CD4-positive, alpha-beta T cell treated with Interleukin-15 for 4 hours (primary cell): ENCODE results near the gene RAP1GAP2.
"Not testable (repeated sequence)": the region's sequence is repeated elsewhere in the genome, so short reads cannot be mapped to it uniquely, and the experiment has no call there.

Experiments
- DNase-seq: peaks from one replicate; pipeline ENCODE4 v3.0.0-alpha.2; 2020; ENCODE audit warnings: low spot score

Gene RAP1GAP2

GRCh38 chr17:2796164-2797125 lies at the start of gene RAP1GAP2:
Gene RAP1GAP2, plus strand, starts transcription at chr17:2796438. Its CDS starts 90 bp downstream, at chr17:2796528.
- peak; percentile 78 for DNase-seq

DNA sequence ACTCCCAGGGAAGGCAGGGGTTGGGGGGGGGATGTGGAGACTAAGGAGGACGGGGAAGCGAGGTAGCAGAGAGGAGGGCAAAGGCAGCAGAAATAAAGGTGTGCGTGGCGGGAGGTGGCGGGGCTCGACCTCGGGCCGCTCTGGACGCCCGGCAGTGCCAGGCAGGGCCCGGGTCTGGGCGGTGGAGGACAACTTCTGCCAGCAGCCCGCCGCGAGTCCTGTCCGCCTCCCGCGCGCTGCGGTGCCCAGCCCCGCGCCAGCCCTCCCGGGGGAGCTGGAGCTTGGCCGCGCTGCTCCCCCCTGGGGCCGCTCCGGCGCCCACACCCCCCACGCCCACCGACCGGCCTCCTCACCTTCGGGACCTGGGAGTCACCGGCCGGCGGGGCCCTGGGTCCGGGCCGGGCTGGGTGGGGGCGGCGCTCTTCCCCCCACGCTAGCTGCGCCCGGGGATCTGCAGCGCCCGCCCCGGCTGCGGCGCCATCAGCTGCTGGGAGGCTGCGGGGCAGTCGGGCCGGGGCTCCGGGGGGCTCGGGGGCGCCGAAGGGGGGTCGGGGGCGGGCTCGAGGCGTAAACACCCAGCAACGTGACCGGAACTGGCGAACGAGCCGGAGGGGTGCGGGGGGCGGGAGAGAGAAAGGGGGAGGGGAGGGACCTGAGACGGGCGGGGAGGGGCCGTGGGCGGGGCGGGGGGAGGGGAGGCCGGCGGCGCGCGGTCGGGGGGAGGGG lies 47.0 kb upstream of the RAP1GAP2 start, which contains the start of gene CCDC92B:
TSS of gene CCDC92B (minus strand) at position 595 of the 726 bp plus-strand sequence. CDS start 14,507 bp downstream, outside the sequence.
- DNase-seq = no peak

- DNase-seq = peak; percentile 65
These were observed 46.5 kb upstream of the RAP1GAP2 start for GRCh38 chr17:2749784-2750181.

- no peak for DNase-seq
These were observed 45.5 kb upstream of the RAP1GAP2 start for GRCh38 chr17:2750721-2751120.

DNA sequence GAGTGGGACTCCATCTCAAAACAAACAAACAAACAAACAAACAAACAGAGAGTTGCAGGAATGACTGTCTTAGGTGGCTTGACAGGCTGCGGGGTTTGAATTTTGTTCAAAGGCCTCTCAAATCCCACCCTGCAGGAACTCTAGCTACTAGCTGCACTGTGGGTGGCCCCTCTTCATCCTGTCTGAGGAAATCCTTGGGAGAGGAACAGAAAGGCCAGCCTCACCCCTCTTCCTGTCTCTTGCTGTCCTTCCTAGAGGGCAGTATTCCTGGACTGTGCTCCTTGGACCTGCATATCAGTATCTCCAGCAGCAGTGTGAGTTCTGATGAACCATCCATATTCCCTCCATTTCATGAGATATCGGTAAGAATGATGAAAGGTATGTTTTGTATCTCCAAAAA lies 44.7 kb upstream of the RAP1GAP2 start:
- no peak for DNase-seq

DNA sequence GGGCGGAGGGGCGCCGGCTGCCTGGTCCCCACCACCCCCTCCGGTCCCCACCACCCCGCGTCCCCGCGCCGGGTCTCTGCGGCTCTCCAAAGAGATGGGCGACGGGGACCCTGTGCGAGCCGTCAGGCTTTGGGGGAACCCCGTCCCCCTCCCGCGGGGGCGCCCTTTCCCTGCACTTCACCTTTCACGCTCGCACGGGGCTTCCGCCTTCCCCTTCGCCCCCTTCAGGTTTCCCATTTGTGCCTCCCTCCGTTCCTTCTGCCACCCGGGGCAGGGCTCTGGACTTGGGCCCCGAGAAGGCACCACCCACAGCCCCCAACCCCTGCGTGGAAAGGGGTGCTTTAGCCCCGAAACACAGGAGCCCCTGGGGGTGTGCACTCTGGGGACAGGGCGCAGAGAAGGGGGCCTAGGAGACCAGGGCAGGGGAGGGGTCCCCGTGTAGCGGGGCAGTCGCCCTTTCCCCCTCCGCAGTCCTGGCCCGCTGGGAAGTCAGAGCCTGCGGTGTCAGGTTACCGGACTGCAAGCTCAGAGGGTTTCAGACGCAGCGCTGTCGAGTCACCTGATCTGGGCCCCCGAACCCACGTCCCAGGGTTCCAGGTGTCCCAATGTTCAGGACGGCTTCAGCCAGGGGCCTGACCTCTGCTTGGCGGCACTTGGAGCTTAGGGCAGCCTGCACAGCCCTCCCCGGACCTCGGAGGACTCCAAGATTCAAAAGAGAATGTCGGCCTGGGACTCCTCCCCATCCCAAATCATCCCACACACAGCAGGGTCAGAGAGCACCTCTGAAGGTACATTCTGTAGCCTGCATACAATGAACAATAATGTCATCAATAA lies 40.1 kb upstream of the RAP1GAP2 start:
- DNase-seq = no peak

DNA sequence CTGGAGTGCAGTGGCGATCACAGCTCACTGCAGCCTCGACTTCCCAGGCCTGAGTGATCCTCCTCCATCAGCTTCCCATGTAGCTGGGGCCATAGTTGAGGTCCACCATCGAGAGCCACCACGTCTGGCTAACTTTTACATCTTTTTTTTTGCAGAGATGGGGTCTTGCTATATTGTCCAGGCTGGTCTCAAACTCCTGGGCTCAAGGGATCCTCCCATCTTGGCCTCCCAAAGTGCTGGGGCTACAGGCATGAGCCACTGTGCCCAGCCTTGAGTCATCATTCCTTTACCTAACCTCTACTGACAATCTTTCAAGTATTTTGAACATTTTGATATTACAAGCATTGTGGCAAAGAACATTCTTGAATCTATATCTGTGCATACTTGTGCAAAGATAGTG lies 37.4 kb upstream of the RAP1GAP2 start:
- no peak for DNase-seq

GRCh38 chr17:2770129-2770528 lies 26.1 kb upstream of the RAP1GAP2 start:
- no peak for DNase-seq

GRCh38 chr17:2775206-2775605 lies 21.0 kb upstream of the RAP1GAP2 start:
- DNase-seq = no peak

GRCh38 chr17:2776589-2777241 lies 19.5 kb upstream of the RAP1GAP2 start:
- no peak for DNase-seq

DNA sequence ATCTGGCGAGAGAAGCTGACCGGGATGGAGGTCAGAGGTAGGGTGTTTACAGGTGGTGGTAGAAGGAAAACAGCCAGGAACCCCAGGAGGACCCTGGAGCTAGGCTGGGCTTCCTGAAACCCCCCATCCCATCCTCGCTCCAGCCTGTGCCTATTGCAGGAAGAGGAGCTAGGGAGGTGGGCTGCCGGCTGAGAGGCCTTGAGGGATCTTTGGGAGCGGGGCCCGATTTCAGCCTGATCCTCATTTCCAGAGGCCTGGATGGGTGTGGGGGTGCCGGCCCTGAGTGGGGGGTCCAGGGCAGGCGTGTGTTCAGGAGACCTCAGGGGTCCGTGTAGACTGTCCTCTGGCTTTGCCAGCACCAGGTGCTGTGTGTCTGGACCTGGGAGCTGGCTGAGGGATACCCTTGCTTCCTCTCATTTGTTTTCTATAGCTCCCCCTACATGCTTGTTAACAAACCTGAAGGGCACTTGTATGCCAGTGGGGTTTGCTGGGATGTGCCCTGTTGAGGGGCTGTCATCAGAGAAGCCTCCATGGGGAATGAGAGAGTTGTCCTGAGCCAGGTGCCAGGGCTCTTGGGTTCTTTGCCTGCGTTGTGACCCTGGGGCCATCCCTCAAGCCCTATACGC lies 18.9 kb upstream of the RAP1GAP2 start:
- no peak for DNase-seq

GRCh38 chr17:2778489-2778888 lies 17.7 kb upstream of the RAP1GAP2 start:
- no peak for DNase-seq

GRCh38 chr17:2779545-2779944 lies 16.7 kb upstream of the RAP1GAP2 start:
- no peak for DNase-seq

DNA sequence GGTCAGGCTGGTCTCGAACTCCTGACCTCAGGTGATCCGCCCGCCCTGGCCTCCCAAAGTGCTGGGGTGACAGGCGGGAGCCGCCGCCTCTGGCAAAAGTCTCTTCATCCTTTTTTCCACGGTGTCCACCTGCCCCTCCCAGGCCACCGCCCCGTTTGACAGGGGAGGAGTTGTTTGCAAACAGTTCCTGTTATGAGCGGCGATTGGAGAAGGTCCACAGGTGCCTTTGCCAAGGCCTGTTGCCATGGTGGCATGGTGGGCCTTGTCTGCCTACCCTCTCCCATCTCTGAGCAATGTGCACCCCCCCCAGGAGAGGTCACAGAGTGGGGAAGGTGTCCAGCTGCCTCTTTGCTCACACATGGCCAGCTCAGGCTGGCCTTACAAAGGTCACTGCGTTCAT lies 16.0 kb upstream of the RAP1GAP2 start:
- DNase-seq = no peak

DNA sequence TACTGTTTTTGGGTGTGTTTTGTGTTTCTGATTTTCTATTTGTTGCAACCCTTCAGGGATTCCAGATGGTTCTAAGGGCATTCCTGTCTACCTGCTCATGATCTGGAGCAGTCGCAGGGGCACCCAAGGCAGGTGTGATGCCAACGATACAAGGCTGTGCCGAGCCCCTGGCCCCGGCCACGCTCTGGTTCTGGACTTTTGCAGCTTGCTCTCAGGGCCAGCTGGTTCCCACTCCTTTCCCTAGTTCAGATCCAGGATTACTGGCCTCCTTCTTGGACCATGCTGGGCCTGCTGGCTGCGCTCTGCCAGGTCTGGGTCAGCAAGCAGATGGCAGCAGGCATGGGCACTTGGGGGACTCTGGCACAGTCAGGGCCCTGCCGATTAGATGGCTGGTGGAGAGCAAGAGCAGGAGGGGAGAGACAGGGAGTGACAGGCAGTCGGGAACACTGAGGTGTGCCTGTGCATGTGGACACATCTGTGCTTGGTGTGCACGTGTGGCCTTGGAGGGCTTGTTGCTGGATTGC lies 15.2 kb upstream of the RAP1GAP2 start:
- DNase-seq = no peak

DNA sequence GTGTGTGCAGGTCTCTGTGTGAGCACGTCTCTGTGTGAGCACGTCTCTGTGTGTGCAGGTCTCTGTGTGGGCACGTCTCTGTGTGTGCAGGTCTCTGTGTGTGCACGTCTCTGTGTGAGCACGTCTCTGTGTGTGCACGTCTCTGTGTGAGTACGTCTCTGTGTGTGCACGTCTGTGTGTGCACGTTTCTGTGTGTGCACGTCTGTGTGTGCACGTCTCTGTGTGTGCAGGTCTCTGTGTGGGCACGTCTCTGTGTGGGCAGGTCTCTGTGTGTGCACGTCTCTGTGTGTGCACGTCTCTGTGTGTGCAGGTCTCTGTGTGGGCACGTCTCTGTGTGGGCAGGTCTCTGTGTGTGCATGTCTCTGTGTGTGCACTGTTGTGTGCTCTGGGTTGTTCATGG lies 14.6 kb upstream of the RAP1GAP2 start:
- not testable (repeated sequence) for DNase-seq

- no peak for DNase-seq
These were observed 14.2 kb upstream of the RAP1GAP2 start for GRCh38 chr17:2782055-2782454.

GRCh38 chr17:2783310-2784030 lies 12.8 kb upstream of the RAP1GAP2 start:
- no peak for DNase-seq

GRCh38 chr17:2784864-2785263 lies 11.4 kb upstream of the RAP1GAP2 start:
- DNase-seq = no peak

- not testable (repeated sequence) for DNase-seq
These were observed 10.9 kb upstream of the RAP1GAP2 start for GRCh38 chr17:2785376-2785775.
